ENCODE data around the gene DNAJC24.

GRCh38 chr11:31351168-31351567 lies 18.5 kb upstream of the DNAJC24 start:
- TF ChIP-seq GABPA (IDR thresholded peaks at IDR 0.05; ENCODE audit: low read depth) (no peak), ZNF24 (IDR thresholded peaks at IDR 0.05) (no peak), ELK1 (IDR thresholded peaks at IDR 0.05; ENCODE audit: low read depth, low read length) (no peak), NRF1 (conservative IDR thresholded peaks at IDR 0.05; ENCODE audit: low read depth, low read length) (no peak), E2F4 (IDR thresholded peaks at IDR 0.05; ENCODE audit: low read depth, low read length) (no peak), BHLHE40 (IDR thresholded peaks at IDR 0.05; ENCODE audit: borderline replicate concordance in 1 of 2, low read depth in 2 of 2, low read length in 1 of 2) (no peak), CEBPB (IDR thresholded peaks at IDR 0.05; ENCODE audit: borderline replicate concordance in 1 of 2, low read depth in 2 of 2, low read length in 2 of 2) (no peak), TCF12 (IDR thresholded peaks at IDR 0.05; ENCODE audit: low read depth, low read length) (no peak), E2F8 (IDR thresholded peaks at IDR 0.05; ENCODE audit: low read depth, partially characterized antibody) (no peak), CTCF (IDR thresholded peaks at IDR 0.05 in 2 of 3, conservative IDR thresholded peaks at IDR 0.05 in 1 of 3; ENCODE audit: control insufficient read depth in 2 of 3, extremely low read depth in 1 of 3, insufficient read depth in 1 of 3, low read depth in 3 of 3, low read length in 3 of 3) (no peak), CBX3 (IDR thresholded peaks at IDR 0.05; ENCODE audit: borderline replicate concordance, low read depth) (no peak)

All from GM12878 (cell line).